ENCODE results near the gene LYZL2. TPM values are rescaled to one million over a fixed set of nuclear protein-coding genes. Genes with fewer than 3 reads are reported as not detected.

The LYZL2 gene
- total RNA-seq, 1 donor: not detected

DNA sequence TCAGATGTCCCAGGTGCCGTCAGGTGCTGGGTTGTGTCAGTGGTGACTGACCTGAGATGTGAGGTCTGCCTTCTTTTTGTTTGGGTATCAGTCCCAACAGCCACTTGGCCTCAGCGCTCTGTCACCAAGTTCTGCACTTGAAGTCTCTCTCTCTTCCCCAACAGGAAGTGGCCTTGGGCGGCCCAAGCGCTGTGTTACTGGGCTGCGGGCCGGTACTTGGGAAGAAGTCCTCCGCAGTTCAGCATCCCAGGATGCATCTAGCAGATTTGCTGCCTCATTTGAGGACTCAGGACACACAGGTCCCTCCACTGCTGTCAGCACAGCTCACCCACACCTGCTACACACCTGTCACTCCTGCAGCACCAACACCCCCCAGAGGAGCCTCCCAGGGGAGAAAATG, 40.1 kb downstream of the LYZL2 start:
- TF ChIP-seq, protein P1, sequence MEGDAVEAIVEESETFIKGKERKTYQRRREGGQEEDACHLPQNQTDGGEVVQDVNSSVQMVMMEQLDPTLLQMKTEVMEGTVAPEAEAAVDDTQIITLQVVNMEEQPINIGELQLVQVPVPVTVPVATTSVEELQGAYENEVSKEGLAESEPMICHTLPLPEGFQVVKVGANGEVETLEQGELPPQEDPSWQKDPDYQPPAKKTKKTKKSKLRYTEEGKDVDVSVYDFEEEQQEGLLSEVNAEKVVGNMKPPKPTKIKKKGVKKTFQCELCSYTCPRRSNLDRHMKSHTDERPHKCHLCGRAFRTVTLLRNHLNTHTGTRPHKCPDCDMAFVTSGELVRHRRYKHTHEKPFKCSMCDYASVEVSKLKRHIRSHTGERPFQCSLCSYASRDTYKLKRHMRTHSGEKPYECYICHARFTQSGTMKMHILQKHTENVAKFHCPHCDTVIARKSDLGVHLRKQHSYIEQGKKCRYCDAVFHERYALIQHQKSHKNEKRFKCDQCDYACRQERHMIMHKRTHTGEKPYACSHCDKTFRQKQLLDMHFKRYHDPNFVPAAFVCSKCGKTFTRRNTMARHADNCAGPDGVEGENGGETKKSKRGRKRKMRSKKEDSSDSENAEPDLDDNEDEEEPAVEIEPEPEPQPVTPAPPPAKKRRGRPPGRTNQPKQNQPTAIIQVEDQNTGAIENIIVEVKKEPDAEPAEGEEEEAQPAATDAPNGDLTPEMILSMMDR (IDR thresholded peaks at IDR 0.05; ENCODE audit: insufficient read depth, low read depth, low read length): no peak
- no peak overlapping the region for H3K4me3 ChIP-seq (ENCODE audit: low read depth, low read length)
- no peak for DNase-seq (ENCODE audit: low read depth)

DNA sequence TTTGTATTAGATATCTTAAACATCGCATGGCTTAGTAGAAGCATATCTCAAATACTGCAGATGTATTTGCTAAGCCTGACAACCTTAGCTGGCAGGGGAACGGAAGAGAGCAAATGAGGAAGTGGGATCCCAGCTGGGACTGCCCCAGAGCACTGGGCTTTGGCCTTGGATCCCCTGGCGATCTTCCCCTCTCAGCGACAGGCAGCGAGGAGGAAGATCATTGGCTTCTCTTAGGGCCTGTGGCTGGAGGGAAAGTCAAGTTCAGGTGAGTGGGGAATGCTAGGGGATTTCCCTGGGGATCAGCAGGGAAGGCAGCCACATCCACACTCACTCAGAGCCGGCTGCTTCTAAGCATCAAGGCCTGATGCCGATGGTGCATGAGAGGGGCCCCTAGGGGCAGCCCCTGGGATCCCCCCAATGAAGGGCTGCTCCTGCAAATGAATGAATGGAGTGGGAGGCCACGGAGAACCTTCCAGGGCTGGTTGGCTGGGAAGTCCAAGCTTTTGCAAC, 42.0 kb downstream of the LYZL2 start:
- H3K4me3 ChIP-seq (ENCODE audit: low read depth, low read length): no peak overlapping the region
- DNase-seq (ENCODE audit: low read depth): no peak
- TF ChIP-seq, protein P1 (IDR thresholded peaks at IDR 0.05; ENCODE audit: insufficient read depth, low read depth, low read length): no peak

DNA sequence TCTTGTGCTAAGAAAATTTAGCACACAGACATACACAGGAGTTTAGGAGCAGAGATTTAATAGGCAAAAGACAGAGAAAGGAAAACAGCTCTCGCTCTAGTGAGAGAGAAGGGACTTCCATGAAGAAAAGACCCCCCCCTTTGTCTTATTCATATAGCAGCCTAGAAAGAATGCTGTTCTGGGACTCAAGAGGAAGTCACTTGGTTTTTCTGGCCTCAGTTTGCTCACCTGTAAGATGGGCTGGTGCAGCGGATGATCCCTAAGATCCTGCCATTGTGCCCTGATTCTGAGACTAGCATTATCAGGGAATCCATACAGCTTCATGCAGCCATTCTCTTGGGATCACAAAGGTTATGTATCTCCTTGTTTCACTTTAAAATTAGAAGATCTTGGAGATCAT, 42.7 kb downstream of the LYZL2 start:
- TF ChIP-seq, protein P1 (IDR thresholded peaks at IDR 0.05; ENCODE audit: insufficient read depth, low read depth, low read length): no peak
- H3K4me3 ChIP-seq (ENCODE audit: low read depth, low read length): no peak overlapping the region
- DNase-seq (ENCODE audit: low read depth): no peak

DNA sequence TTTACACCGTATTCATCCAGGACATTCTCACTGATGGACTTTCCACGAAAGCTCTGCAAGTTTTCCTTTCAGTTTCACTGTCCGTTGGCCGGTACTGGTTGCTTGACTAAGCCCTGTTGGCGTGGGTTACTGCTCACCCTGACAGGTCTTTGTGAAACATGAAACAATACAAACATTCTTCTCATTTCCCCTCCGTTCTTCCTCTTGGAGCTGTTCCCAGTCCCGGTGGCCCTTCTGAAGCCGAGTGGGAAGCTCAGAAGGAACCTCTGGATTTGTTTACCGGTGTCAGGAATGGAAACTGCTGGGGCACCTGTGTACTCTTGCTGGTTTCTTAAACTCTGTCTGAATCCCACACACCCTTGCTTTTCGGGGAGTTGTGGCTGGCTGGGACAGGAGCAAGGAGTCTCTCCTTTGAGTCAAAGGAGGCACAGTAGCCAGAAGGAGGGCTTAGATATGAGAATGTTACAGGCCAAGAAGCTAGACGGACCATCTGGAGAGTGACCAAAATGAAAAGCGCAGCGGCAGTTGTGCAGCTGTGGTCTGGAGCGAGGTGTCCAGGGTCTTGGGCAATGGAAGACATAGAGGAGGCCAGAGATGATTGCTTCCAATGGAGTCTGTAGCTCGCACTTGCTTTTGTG, 45.7 kb downstream of the LYZL2 start:
- TF ChIP-seq, protein P1 (IDR thresholded peaks at IDR 0.05; ENCODE audit: insufficient read depth, low read depth, low read length): peak; percentile 2
- H3K4me3 ChIP-seq (ENCODE audit: low read depth, low read length): peak overlapping the region; percentile 47
- peak; percentile 70 for DNase-seq (ENCODE audit: low read depth)

DNA sequence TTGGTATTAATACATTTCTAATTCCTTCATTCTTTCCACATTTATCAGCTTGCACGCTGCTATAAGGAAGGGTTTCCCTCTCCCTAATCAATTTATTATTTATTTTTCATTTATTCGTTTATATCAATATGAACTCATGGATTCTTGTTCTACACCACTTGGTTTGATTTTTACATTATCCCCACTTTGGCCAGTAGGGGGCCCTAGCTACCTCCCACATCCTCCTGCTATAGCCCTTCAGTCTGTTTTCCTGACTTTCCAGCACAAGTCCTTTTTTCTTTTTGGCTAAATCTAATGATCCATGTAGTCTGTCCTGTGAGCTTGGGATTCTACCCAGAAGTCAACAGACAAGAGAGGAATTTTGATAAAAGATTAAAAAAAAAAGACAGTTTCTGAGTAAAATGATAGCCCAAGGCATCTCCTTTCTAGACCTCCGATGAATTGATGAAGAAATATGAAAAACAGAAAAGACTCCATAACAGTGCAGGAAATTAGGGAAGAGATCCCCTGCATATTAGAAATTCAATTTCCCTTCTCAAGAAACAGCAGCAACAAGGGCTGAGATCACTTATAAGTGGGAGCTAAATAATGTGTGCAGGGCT, 47.7 kb downstream of the LYZL2 start:
- H3K4me3 ChIP-seq (ENCODE audit: low read depth, low read length): no peak overlapping the region
- peak; percentile 50 for DNase-seq (ENCODE audit: low read depth)
- TF ChIP-seq, protein P1 (IDR thresholded peaks at IDR 0.05; ENCODE audit: insufficient read depth, low read depth, low read length): peak; percentile 87

DNA sequence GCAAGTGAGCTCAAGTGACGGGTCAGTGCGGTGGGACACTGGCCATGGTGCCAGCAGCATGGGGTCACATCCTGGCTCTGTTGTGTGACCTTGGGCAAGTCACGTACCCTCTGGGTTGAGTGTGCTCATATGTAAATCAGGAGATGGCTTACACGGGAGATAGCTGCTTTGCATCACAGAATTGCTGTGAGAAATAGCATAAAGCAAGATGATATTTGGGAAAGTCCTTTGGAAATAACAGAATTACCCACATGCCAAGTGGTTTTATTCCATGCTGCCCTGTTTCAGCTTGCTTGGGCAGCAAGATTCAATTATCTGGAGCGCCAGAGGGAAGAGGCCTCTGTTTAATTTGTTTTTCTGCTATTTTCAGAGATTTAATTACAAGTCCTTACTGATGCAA, 48.9 kb downstream of the LYZL2 start:
- no peak overlapping the region for H3K4me3 ChIP-seq (ENCODE audit: low read depth, low read length)
- TF ChIP-seq, protein P1 (IDR thresholded peaks at IDR 0.05; ENCODE audit: insufficient read depth, low read depth, low read length): no peak
- no peak for DNase-seq (ENCODE audit: low read depth)
